HepG2 (cell line): ENCODE data around the gene TCEA3.

ENCODE experiments used
- GTF2F1 ChIP-seq: fragments of 150-350 bp; IDR thresholded peaks from 2 replicates; pipeline ENCODE4 v1.6.1; 2014; ENCODE audit warnings: low read length
- NFIC ChIP-seq: IDR thresholded peaks from 2 replicates; pipeline ENCODE4 v1.6.1; 2012; ENCODE audit warnings: mild to moderate bottlenecking, low read length, inconsistent platforms
- NR2C2 ChIP-seq: sonication (generic); formaldehyde crosslinking; IDR thresholded peaks from 2 replicates; pipeline ENCODE4 v1.4.0; 2020; ENCODE audit warnings: missing genetic modification reagents, mild to moderate bottlenecking, moderate library complexity, borderline replicate concordance
- SP1 ChIP-seq, 2 experiments: fragments of 450-650 bp in 1 of 2; sonication (generic) in 1 of 2; formaldehyde crosslinking in 1 of 2; IDR thresholded peaks; 2 replicates each; pipeline versions ENCODE4 v1.4.0 to v1.6.1; 2016 to 2020; ENCODE audit warnings: missing genetic modification reagents in 1 of 2
- TF ChIP-seq, protein P1 (sequence below): sonication (generic); formaldehyde crosslinking; IDR thresholded peaks from 2 replicates; pipeline ENCODE4 v1.8.1; 2022; ENCODE audit warnings: low read depth, mild to moderate bottlenecking, missing genetic modification reagents
- TF ChIP-seq, protein P2 (sequence below): sonication (generic); formaldehyde crosslinking; conservative IDR thresholded peaks from 2 replicates; pipeline ENCODE4 v1.4.0; 2020; ENCODE audit warnings: missing genetic modification reagents
- TF ChIP-seq, protein P3 (sequence below): sonication (generic); formaldehyde crosslinking; IDR thresholded peaks from 2 replicates; pipeline ENCODE4 v1.5.0; 2020; ENCODE audit warnings: mild to moderate bottlenecking, missing genetic modification reagents, moderate library complexity
- TF ChIP-seq, protein P4 (sequence below): sonication (generic); formaldehyde crosslinking; IDR thresholded peaks from 2 replicates; pipeline ENCODE4 v1.9.0; 2022; ENCODE audit warnings: missing genetic modification reagents, mild to moderate bottlenecking, borderline replicate concordance

DNA sequence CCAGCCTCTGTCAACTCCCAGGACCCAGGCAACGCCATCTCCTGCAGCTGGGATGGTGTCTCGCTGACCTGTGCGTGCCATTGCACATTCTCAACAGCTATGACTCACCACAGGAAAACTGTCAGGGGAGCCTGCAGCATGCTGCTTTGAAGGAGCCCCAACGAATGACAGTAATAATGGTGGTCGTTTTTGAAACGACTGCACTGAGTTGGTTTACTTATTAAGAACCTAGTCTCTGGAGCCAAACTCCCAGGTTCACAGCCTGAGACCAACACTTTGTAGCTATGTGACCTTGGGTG, 21.6 kb downstream of the TCEA3 start:
- TF ChIP-seq, protein P1, sequence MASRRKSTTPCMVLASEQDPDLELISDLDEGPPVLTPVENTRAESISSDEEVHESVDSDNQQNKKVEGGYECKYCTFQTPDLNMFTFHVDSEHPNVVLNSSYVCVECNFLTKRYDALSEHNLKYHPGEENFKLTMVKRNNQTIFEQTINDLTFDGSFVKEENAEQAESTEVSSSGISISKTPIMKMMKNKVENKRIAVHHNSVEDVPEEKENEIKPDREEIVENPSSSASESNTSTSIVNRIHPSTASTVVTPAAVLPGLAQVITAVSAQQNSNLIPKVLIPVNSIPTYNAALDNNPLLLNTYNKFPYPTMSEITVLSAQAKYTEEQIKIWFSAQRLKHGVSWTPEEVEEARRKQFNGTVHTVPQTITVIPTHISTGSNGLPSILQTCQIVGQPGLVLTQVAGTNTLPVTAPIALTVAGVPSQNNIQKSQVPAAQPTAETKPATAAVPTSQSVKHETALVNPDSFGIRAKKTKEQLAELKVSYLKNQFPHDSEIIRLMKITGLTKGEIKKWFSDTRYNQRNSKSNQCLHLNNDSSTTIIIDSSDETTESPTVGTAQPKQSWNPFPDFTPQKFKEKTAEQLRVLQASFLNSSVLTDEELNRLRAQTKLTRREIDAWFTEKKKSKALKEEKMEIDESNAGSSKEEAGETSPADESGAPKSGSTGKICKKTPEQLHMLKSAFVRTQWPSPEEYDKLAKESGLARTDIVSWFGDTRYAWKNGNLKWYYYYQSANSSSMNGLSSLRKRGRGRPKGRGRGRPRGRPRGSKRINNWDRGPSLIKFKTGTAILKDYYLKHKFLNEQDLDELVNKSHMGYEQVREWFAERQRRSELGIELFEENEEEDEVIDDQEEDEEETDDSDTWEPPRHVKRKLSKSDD: no peak
- no peak for TF ChIP-seq SP1 (IDR thresholded peaks at IDR 0.05)
- no peak for TF ChIP-seq SP1 (CRISPR knock-in tag; IDR thresholded peaks at IDR 0.05)
- no peak for TF ChIP-seq NR2C2 (CRISPR knock-in tag)
- TF ChIP-seq, protein P2, sequence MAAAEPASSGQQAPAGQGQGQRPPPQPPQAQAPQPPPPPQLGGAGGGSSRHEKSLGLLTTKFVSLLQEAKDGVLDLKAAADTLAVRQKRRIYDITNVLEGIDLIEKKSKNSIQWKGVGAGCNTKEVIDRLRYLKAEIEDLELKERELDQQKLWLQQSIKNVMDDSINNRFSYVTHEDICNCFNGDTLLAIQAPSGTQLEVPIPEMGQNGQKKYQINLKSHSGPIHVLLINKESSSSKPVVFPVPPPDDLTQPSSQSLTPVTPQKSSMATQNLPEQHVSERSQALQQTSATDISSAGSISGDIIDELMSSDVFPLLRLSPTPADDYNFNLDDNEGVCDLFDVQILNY: no peak
- TF ChIP-seq, protein P3, sequence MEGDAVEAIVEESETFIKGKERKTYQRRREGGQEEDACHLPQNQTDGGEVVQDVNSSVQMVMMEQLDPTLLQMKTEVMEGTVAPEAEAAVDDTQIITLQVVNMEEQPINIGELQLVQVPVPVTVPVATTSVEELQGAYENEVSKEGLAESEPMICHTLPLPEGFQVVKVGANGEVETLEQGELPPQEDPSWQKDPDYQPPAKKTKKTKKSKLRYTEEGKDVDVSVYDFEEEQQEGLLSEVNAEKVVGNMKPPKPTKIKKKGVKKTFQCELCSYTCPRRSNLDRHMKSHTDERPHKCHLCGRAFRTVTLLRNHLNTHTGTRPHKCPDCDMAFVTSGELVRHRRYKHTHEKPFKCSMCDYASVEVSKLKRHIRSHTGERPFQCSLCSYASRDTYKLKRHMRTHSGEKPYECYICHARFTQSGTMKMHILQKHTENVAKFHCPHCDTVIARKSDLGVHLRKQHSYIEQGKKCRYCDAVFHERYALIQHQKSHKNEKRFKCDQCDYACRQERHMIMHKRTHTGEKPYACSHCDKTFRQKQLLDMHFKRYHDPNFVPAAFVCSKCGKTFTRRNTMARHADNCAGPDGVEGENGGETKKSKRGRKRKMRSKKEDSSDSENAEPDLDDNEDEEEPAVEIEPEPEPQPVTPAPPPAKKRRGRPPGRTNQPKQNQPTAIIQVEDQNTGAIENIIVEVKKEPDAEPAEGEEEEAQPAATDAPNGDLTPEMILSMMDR (CRISPR knock-in tag): no peak
- TF ChIP-seq, protein P4, sequence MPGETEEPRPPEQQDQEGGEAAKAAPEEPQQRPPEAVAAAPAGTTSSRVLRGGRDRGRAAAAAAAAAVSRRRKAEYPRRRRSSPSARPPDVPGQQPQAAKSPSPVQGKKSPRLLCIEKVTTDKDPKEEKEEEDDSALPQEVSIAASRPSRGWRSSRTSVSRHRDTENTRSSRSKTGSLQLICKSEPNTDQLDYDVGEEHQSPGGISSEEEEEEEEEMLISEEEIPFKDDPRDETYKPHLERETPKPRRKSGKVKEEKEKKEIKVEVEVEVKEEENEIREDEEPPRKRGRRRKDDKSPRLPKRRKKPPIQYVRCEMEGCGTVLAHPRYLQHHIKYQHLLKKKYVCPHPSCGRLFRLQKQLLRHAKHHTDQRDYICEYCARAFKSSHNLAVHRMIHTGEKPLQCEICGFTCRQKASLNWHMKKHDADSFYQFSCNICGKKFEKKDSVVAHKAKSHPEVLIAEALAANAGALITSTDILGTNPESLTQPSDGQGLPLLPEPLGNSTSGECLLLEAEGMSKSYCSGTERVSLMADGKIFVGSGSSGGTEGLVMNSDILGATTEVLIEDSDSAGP (CRISPR knock-in tag): no peak
- no peak for TF ChIP-seq NFIC
- TF ChIP-seq GTF2F1: no peak
